Small intestine (tissue), 7 donors: ENCODE measurements around the gene MBD2. TPM values are rescaled to one million over a fixed set of nuclear protein-coding genes. Genes with fewer than 3 reads are reported as not detected.
"Not testable (repeated sequence)": the region's sequence is repeated elsewhere in the genome, so short reads cannot be mapped to it uniquely, and the experiment has no call there.

Experiments
- DNase-seq, 2 donors: peaks; one replicate each; pipeline versions ENCODE4 v3.0.0 to v3.0.0-alpha.2; 2013
- FAIRE-seq: peaks from 2 replicates; lab custom pipeline; 2012; peaks lifted over from hg19 to GRCh38; lab: Jason Lieb, UNC
- H3K27ac ChIP-seq, 3 donors: one replicate each; pipeline ENCODE4 v1.5.1; 2013; ENCODE audit warnings: low read length in 2 of 3, mild to moderate bottlenecking in 2 of 3, control low read depth in 1 of 3, inconsistent platforms in 1 of 3, low read depth in 1 of 3, moderate library complexity in 1 of 3
- H3K27me3 ChIP-seq, 3 donors: one replicate each; pipeline ENCODE4 v1.6.1; 2013; ENCODE audit warnings: low read length in 3 of 3, inconsistent platforms in 1 of 3; ENCODE audit not compliant: control insufficient read depth in 3 of 3, insufficient read depth in 3 of 3
- H3K36me3 ChIP-seq, 3 donors: one replicate each; pipeline ENCODE4 v1.6.1; 2013; ENCODE audit warnings: low read length in 3 of 3, inconsistent platforms in 1 of 3, low read depth in 1 of 3, mild to moderate bottlenecking in 1 of 3, moderate library complexity in 1 of 3; ENCODE audit not compliant: control insufficient read depth in 3 of 3, insufficient read depth in 2 of 3
- H3K4me1 ChIP-seq, 3 donors: one replicate each; pipeline ENCODE4 v1.6.1; 2013; ENCODE audit warnings: low read length in 2 of 3, inconsistent platforms in 1 of 3, low read depth in 1 of 3, mild to moderate bottlenecking in 1 of 3, moderate library complexity in 1 of 3; ENCODE audit not compliant: control insufficient read depth in 3 of 3, insufficient read depth in 2 of 3
- H3K4me3 ChIP-seq, 3 donors: one replicate each; pipeline ENCODE4 v1.5.1; 2013; ENCODE audit warnings: low read length in 3 of 3, control low read depth in 1 of 3, inconsistent platforms in 1 of 3, low read depth in 1 of 3, mild to moderate bottlenecking in 1 of 3, moderate library complexity in 1 of 3
- H3K9me3 ChIP-seq, 2 donors: one replicate each; pipeline ENCODE4 v1.6.1; 2013; ENCODE audit warnings: low read depth in 1 of 2, low read length in 1 of 2; ENCODE audit not compliant: control insufficient read depth in 2 of 2, insufficient read depth in 1 of 2
- WGBS, 3 donors: extraction: QIAGEN DNeasy Blood & Tissue Kit; methylation state at CpG; one replicate each; pipeline ENCODE4 v1.1.7; 2013; 5-methylcytosine and 5-hydroxymethylcytosine counted together
- polyA plus RNA-seq, 4 donors: library from polyadenylated mRNA; stranded (reverse) in 3 of 4; unstranded in 1 of 4; fragments of 200-250 nt in 3 of 4; fragments of 120-200 nt in 1 of 4; gene quantifications; one replicate each; pipeline versions ENCODE4 v1.2.1 to v1.2.3, GENCODE V29; 2013
- donor health status: healthy with polysubstance abuse.
- donor health status: control.
- donor health status: control.
- donor health status: Bipolar disorder and iron deficiency.
- donor health status: healthy.

MBD2 gene
- polyA plus RNA-seq, 4 donors, result 24.0 to 65.1 (median 36.9) TPM

DNA sequence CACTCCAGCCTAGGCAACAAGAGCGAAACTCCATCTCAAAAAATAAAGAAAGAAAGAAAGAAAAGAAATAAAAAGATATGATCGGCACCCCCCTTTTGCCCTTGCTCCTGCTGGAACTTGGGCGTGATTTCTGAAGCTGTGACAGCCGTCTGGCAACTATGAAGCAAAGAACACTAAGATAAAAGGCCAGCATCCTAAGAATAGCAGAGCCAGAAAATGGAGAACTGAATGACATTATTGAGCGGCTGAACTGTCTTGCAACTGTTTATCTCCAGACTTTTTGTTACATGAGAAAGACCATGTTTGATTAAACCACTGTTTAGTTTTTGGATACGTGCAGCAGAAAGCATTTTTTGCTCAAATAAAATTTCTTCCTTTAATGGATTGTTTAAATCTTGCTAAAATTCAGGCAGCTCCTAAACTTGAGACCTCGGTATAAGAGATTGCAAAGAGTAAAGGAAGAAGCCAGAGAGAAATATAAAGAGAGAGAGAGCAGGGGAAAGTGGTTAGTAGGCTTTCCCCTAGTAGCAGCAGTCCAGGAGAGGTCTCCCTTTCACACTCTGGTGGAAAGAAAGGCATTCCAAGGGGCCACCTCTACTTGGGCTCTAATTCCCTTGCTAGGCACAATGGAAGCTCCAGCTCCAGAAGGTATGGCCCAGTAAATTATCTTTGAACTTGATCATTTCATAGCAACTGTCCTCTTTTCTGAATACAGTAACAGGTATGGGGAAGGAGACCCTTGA lies 8.2 kb upstream of the MBD2 start:
- DNase-seq, result no peak
- Histone ChIP-seq H3K27ac (no peak overlapping the region), H3K4me1 (peaks cover 0 to 12% (median 0%) of the 10 kb centered on the region in 3 donors), H3K27me3 (no peaks in the 10 kb centered on the region), H3K36me3 (no peaks in the 10 kb centered on the region), H3K4me3 (no peak overlapping the region), H3K9me3 (no peaks in the 10 kb centered on the region)
- FAIRE-seq, result no peak
- 84 to 90% (median 87%) methylated on average over 7 of the region's 7 CpGs for WGBS, 3 donors

DNA sequence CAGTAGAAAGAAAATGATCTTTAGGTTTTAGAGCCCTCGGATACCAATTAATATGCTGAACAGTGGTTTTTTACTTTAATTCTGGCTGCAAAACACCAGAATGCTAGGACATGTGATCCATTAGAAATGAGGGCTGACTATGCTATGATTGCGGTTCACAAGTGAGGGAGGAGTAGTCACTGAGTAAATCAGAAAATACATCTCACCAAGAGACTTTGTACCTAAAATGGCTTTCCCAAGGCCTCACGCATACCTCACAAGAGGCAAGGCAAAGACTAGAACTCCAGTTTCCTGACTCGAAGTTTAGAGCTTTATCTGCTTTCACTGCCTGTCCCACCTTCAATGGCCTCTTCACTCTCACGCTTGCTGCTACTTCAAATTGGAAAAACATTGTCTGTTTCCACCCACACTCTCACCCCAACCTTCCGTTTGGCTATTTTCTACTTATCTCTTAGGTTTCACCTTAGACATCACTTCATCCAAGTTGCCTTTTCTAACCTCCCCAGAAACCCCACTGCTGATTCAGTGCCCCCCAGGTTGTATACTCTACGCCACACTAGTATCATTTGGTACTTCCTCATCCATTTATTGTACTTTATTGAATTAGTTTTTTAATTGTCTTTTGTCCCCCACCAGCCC lies 5.1 kb upstream of the MBD2 start:
- H3K4me3 ChIP-seq, result no peak overlapping the region
- H3K9me3 ChIP-seq, result no peaks in the 10 kb centered on the region
- 74 to 76% (median 75%) methylated on average over 7 of the region's 7 CpGs for WGBS, 3 donors
- H3K27me3 ChIP-seq, result no peaks in the 10 kb centered on the region
- H3K27ac ChIP-seq, result no peak overlapping the region
- H3K36me3 ChIP-seq, result no peaks in the 10 kb centered on the region
- DNase-seq (peak in 1 of 2 donors; percentile 54), FAIRE-seq (no peak)
- peaks cover 0 to 12% (median 0%) of the 10 kb centered on the region in 3 donors for H3K4me1 ChIP-seq

DNA sequence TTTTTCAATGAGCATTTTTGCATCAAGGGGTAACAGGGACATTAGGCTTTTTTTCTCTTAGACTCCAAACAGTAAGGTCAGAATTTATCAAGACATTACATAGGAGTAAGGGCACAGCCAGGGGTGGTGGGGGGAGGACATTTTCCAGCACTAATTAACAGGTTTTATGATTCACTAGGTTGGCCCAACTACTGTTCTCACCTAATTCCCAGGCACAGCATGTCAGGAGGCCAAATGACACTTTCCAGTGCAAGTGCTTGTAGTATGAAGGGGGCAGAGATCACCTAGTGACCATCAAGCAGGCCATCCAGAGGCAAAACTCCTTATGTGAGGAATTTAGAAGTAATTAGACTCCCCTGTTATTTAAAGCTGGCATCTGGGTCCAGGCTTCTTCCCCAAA lies 3.9 kb upstream of the MBD2 start:
- Histone ChIP-seq H3K4me3 (no peak overlapping the region), H3K4me1 (peaks cover 0 to 15% (median 0%) of the 10 kb centered on the region in 3 donors), H3K27ac (no peak overlapping the region), H3K27me3 (no peaks in the 10 kb centered on the region), H3K9me3 (no peaks in the 10 kb centered on the region), H3K36me3 (no peaks in the 10 kb centered on the region)
- DNase-seq (peak in 1 of 2 donors; percentile 45), FAIRE-seq (no peak)

DNA sequence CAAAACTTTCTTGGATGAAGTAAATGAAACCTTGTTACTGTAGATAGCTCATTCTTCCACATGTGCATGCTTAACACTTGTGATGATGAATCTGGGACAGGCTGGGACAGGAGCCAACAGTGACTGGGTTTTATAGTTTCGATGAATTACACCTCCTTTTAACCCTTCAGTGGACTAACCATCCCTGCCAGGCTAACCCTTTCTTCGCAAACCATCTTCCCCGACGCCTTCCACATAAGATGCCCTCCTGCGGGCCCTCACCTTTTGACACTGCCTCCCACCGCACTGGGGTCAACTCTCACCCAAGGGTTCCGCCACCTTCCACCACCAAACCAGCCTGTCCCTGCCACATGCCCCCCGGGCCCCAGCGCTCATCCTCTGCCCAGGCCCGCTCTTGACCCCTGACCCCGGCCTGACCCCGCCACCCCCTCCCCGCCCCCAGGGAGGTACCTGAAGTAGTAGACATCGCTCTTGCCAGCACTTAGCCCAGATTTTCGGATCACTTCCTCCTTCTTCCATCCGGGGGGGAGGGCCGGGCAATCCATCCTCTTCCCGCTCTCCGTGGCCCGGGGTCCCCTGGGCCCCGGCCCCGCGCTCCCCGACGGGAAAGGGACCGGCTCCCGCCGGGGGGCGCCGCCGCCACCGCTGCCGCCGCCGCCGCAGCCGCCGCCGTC lies 764 bp downstream of the MBD2 start:
- 1 to 3% (median 1%) methylated on average over 17 to 39 of the region's 39 CpGs for WGBS, 3 donors
- DNase-seq (peak; percentile 82 to 90), FAIRE-seq (no peak)
- Histone ChIP-seq H3K27me3 (no peaks in the 10 kb centered on the region), H3K9me3 (no peaks in the 10 kb centered on the region), H3K36me3 (no peaks in the 10 kb centered on the region), H3K27ac (peak overlapping the region; percentile 68 to 80 (median 80)), H3K4me1 (peaks cover 5 to 32% (median 14%) of the 10 kb centered on the region in 3 donors), H3K4me3 (peak overlapping the region; percentile 74 to 99 (median 96))

DNA sequence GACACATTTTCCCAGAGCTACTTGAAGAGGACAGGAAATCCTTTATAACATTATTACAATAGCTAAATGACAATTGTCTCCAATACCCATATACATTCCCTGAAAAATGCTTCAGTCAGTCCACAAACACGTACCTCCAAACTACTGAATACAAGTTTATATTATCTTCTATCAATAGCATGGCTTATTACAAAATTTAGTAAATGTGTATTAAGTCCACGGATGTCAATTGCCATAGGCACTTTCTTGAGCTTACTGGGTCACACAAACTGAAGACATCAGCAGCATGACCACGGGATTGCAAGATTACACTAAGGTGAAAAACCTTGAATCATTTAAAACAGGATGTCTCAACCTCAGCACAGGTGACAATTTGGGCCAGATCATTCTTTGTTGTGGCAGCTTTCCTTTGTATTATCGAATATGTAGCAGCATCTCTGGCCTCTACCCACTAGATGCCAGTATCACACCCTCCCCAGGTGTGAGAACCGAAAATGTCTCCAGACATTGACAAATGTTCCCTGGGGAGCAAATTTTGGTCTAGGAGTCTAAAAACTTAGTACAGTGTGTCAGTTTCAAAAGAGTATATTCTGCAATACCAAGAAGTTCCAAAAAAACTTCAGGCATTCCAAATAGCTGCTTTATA lies 1.4 kb downstream of the MBD2 start:
- WGBS, 3 donors, result 4 to 13% (median 7%) methylated on average over 5 of the region's 5 CpGs
- no peak for FAIRE-seq
- H3K4me1 ChIP-seq, result peaks cover 5 to 25% (median 14%) of the 10 kb centered on the region in 3 donors
- H3K4me3 ChIP-seq, result peak overlapping the region in 2 of 3 donors; percentile 74 to 96
- no peaks in the 10 kb centered on the region for H3K27me3 ChIP-seq
- no peaks in the 10 kb centered on the region for H3K9me3 ChIP-seq
- DNase-seq, result peak in 1 of 2 donors; percentile 39
- no peaks in the 10 kb centered on the region for H3K36me3 ChIP-seq
- peak overlapping the region in 2 of 3 donors; percentile 50 to 80 for H3K27ac ChIP-seq

DNA sequence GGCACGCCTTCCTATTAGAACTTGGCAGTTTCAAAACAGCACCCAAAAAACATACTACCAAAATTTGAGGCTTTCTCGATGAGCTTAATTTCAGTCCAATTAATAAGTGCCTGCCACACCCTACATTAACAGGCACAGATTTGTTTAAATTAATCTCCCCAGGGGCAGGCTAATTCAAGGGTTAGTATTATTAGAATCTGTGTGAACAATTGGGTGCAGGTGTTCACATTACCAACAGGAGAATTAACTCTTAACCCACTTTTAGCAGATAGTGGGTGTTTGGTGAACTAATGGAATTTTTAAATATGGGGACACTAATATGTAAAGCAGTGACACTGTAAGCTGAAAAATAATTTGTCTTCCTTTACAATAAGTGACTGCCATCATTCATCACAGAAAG lies 4.1 kb downstream of the MBD2 start:
- no peak overlapping the region for H3K4me3 ChIP-seq
- peaks cover 5 to 24% (median 14%) of the 10 kb centered on the region in 3 donors for H3K4me1 ChIP-seq
- DNase-seq, result no peak
- H3K9me3 ChIP-seq, result no peaks in the 10 kb centered on the region
- H3K27ac ChIP-seq, result no peak overlapping the region
- no peaks in the 10 kb centered on the region for H3K27me3 ChIP-seq
- WGBS, 3 donors, result 14 to 56% (median 33%) methylated on average over 2 of the region's 2 CpGs
- peaks cover 0 to 4% (median 0%) of the 10 kb centered on the region in 3 donors for H3K36me3 ChIP-seq
- FAIRE-seq, result no peak

DNA sequence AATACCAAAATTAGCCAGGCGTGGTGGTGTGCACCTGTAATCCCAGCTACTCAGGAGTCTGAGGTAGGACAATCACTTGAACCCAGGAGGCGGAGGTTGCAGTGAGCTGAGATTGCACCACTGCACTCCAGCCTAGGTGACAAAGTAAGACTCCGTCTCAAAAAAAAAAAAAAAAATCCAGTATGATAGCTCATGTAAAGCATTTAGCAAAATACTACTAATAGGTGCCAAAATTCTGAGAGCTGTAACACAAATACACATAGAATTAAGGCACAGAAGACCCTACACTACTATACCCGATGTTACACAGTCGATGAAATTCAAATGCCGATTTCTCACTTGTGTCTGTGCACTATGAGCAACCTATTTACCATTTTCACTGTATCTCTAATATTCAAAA lies 5.7 kb downstream of the MBD2 start:
- H3K27ac ChIP-seq, FAIRE-seq, H3K27me3 ChIP-seq, H3K36me3 ChIP-seq, DNase-seq, H3K4me3 ChIP-seq, H3K9me3 ChIP-seq: not testable (repeated sequence)
- WGBS, 3 donors, result 84 to 92% (median 88%) methylated on average over 6 of the region's 6 CpGs
- peaks cover 5 to 24% (median 14%) of the 10 kb centered on the region in 3 donors for H3K4me1 ChIP-seq

DNA sequence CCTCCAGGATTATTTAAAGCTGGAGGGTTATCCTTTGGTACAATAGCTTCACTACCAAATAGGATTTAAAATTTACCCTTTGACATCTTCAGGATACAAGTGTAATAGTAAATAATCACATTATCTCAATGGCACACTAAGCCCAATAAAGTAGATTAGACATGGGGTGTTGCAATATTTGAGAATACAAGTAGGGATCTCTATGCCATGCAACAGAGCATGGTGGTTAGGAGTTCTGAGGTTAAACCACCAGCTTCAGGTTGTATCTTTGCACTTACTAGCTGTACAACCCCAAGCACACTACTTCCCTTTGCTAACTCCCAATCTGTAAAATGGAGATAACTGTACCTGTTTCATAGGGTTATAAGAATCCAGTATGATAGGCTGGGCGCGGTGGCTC lies 6.2 kb downstream of the MBD2 start:
- Histone ChIP-seq H3K4me1 (peaks cover 5 to 20% (median 13%) of the 10 kb centered on the region in 3 donors), H3K9me3 (no peaks in the 10 kb centered on the region), H3K36me3 (peaks cover 0 to 4% (median 0%) of the 10 kb centered on the region in 3 donors), H3K4me3 (no peak overlapping the region), H3K27ac (no peak overlapping the region), H3K27me3 (no peaks in the 10 kb centered on the region)
- 75 to 92% (median 83%) methylated on average over 2 of the region's 2 CpGs for WGBS, 3 donors
- no peak for FAIRE-seq
- DNase-seq, result peak in 1 of 2 donors; percentile 52
